Mesothelial cell of epicardium (in vitro differentiated cells): ENCODE data around the gene MTUS2. TPM values are rescaled to one million over a fixed set of nuclear protein-coding genes. Genes with fewer than 3 reads are reported as not detected.
A peak's percentile ranks its signal among the peaks of the same experiment; 100 is the strongest.

ENCODE experiments used
- DNase-seq, 2 experiments: peaks; one replicate each; pipeline ENCODE4 v3.0.0; 2021; ENCODE audit warnings: low spot score in 2 of 2; ENCODE audit not compliant: unreplicated experiment in 2 of 2
- H3K27ac Mint-ChIP-seq: 2 replicates; pipeline ENCODE4 v1.8.0; 2021; ENCODE audit warnings: mixed read lengths
- H3K27me3 Mint-ChIP-seq: 2 replicates; pipeline ENCODE4 v1.8.0; 2021; ENCODE audit warnings: low read depth, mixed read lengths
- H3K36me3 Mint-ChIP-seq: 2 replicates; pipeline ENCODE4 v1.8.0; 2021; ENCODE audit warnings: mixed read lengths
- H3K4me1 Mint-ChIP-seq: 2 replicates; pipeline ENCODE4 v1.8.0; 2021; ENCODE audit warnings: mixed read lengths
- H3K4me3 Mint-ChIP-seq: 2 replicates; pipeline ENCODE4 v1.8.0; 2021; ENCODE audit warnings: mild to moderate bottlenecking, moderate library complexity, mixed read lengths
- H3K9me3 Mint-ChIP-seq: 2 replicates; pipeline ENCODE4 v1.8.0; 2021; ENCODE audit warnings: mixed read lengths
- total RNA-seq: library from RNA; stranded (reverse); gene quantifications from 3 replicates; pipeline ENCODE4 v1.2.1, GENCODE V29; 2021
- TF ChIP-seq, protein P1 (sequence below): fragments of 200-600 bp; sonication (generic); IDR thresholded peaks from one replicate; pipeline ENCODE4 v1.5.0; 2021; ENCODE audit warnings: antibody characterized with exemption; ENCODE audit not compliant: unreplicated experiment

The MTUS2 gene
- total RNA-seq, 1 donor from 2014 or later = 1.4 TPM

GRCh38 chr13:29421118-29421517, 601.0 kb downstream of the MTUS2 start:
- no peak overlapping the region for H3K4me3 Mint-ChIP-seq
- DNase-seq = no peak
- no peaks in the 10 kb centered on the region for H3K9me3 Mint-ChIP-seq
- peaks cover 10% of the 10 kb centered on the region for H3K27me3 Mint-ChIP-seq
- no peaks in the 10 kb centered on the region for H3K36me3 Mint-ChIP-seq
- peaks cover 12% of the 10 kb centered on the region for H3K4me1 Mint-ChIP-seq
- TF ChIP-seq, protein P1, sequence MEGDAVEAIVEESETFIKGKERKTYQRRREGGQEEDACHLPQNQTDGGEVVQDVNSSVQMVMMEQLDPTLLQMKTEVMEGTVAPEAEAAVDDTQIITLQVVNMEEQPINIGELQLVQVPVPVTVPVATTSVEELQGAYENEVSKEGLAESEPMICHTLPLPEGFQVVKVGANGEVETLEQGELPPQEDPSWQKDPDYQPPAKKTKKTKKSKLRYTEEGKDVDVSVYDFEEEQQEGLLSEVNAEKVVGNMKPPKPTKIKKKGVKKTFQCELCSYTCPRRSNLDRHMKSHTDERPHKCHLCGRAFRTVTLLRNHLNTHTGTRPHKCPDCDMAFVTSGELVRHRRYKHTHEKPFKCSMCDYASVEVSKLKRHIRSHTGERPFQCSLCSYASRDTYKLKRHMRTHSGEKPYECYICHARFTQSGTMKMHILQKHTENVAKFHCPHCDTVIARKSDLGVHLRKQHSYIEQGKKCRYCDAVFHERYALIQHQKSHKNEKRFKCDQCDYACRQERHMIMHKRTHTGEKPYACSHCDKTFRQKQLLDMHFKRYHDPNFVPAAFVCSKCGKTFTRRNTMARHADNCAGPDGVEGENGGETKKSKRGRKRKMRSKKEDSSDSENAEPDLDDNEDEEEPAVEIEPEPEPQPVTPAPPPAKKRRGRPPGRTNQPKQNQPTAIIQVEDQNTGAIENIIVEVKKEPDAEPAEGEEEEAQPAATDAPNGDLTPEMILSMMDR = no peak
- H3K27ac Mint-ChIP-seq = no peak overlapping the region

GRCh38 chr13:29422015-29422414, 601.9 kb downstream of the MTUS2 start:
- no peak for DNase-seq
- no peak overlapping the region for H3K27ac Mint-ChIP-seq
- TF ChIP-seq, protein P1 = no peak
- H3K9me3 Mint-ChIP-seq = no peaks in the 10 kb centered on the region
- H3K4me3 Mint-ChIP-seq = no peak overlapping the region
- no peaks in the 10 kb centered on the region for H3K36me3 Mint-ChIP-seq
- H3K4me1 Mint-ChIP-seq = peaks cover 12% of the 10 kb centered on the region
- H3K27me3 Mint-ChIP-seq = peaks cover 17% of the 10 kb centered on the region

DNA sequence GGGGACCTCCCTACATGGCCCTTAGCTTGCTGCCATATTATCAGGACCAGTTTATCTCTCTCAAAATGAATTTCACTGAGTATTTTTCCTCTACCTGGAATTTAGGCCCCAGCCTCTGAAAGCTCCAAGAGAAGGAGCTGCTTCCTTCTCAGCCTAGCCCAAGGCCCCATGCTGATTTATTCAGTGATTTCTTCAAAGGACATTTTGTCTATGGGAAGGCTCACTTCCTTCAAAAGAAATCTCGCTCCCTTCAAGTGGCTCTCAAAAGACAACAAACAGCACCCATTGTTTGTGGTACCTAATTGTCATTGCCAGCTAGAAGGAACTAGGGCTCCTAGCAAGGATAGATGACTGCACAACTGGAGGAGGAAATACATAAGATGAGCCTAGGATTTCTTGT, 602.9 kb downstream of the MTUS2 start:
- no peak overlapping the region for H3K4me3 Mint-ChIP-seq
- no peak overlapping the region for H3K27ac Mint-ChIP-seq
- no peaks in the 10 kb centered on the region for H3K9me3 Mint-ChIP-seq

GRCh38 chr13:29427937-29428309, 607.8 kb downstream of the MTUS2 start:
- H3K9me3 Mint-ChIP-seq = no peaks in the 10 kb centered on the region
- TF ChIP-seq, protein P1 = no peak
- no peaks in the 10 kb centered on the region for H3K36me3 Mint-ChIP-seq
- no peak overlapping the region for H3K27ac Mint-ChIP-seq
- peaks cover 43% of the 10 kb centered on the region for H3K27me3 Mint-ChIP-seq
- H3K4me3 Mint-ChIP-seq = peak overlapping the region; percentile 84
- no peak for DNase-seq
- H3K4me1 Mint-ChIP-seq = peaks cover 17% of the 10 kb centered on the region

More for the DNA sequence above, 602.9 kb downstream of the MTUS2 start:
- Mint-ChIP-seq H3K4me1 (peaks cover 12% of the 10 kb centered on the region), H3K27me3 (peaks cover 26% of the 10 kb centered on the region), H3K36me3 (no peaks in the 10 kb centered on the region)
- DNase-seq = no peak
- TF ChIP-seq, protein P1 = no peak

DNA sequence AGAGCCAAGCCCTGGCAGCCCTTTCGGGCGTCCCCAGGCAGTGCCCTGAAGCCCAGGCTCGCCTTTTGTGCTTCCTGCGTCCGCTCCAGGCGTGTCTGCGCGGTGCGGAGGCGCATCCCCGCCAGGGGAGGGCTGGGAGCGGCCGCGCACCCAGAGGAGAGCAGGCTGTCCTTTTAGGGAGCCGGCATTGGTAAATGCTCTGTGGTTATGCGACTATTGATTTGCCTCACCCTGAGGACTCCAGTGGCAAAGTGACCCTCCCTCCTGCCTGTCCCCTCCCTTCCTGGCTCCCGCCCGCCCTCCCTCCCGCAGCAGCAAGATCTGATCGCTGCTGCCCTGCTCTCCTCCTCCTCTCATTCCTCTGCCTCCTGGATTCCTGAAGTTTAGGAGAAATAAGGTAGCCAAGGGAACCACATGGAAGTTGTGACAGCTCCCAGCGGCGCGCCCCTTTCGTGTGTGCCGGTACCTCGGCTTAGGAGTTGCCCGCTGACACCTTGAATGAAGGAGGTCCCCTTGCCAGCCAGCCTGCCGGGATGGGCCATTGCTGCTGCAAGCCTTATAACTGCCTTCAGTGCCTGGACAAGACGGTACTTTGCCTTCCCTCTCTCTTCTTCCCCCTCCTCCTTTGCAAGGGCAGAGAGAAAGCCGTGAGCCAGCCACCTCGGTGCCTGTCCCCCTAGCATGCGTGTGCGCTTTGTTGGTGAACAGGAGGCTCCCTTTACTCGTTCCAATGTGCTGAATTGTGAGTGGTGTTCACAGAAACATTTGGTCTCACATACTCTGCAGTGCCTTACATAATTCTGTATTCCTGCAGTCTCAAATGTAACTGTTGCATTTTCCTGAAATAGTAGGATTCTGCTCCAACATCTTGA, 608.4 kb downstream of the MTUS2 start:
- H3K27ac Mint-ChIP-seq = no peak overlapping the region
- no peaks in the 10 kb centered on the region for H3K9me3 Mint-ChIP-seq
- peaks cover 43% of the 10 kb centered on the region for H3K27me3 Mint-ChIP-seq
- DNase-seq = peak in 1 of 2 experiments; percentile 49
- H3K36me3 Mint-ChIP-seq = no peaks in the 10 kb centered on the region
- H3K4me3 Mint-ChIP-seq = peak overlapping the region; percentile 84
- H3K4me1 Mint-ChIP-seq = peaks cover 20% of the 10 kb centered on the region
- TF ChIP-seq, protein P1 = no peak
